ENCODE data around the gene SCN4B. TPM values are rescaled to one million over a fixed set of nuclear protein-coding genes. Genes with fewer than 3 reads are reported as not detected.
A peak's percentile ranks its signal among the peaks of the same experiment; 100 is the strongest.

The SCN4B gene
- total RNA-seq, 1 donor from 2014 or later, result 0.07 TPM

DNA sequence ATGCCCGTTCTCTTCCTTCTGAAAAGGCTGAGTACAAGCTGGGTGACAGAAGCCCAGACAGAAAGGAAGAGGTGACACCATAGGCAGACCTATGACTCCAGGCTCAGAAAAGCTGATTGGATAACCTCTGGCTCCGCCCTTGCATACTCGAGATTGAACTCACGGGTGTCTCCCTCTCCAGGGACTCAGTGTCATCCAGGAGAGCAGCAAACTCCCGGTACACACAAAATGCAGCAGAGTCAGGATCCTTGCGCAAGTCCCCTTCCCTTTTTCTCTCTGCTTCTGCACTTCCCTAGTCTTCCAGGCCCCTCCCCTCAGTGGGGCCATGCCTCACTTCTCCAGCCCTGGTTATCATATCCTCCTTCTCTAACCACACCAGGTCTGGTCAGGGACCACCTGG is 9.8 kb downstream of the SCN4B start:
- peak; percentile 74 for DNase-seq
- Mint-ChIP-seq H3K36me3 (ENCODE audit: low read depth) (no peaks in the 10 kb centered on the region), H3K27me3 (peaks cover 68% of the 10 kb centered on the region), H3K4me1 (peaks cover 19% of the 10 kb centered on the region), H3K9me3 (no peaks in the 10 kb centered on the region), H3K4me3 (peak overlapping the region; percentile 36), H3K27ac (no peak overlapping the region)
- intact Hi-C loops (cut with micrococcal nuclease), result no loop called here

DNA sequence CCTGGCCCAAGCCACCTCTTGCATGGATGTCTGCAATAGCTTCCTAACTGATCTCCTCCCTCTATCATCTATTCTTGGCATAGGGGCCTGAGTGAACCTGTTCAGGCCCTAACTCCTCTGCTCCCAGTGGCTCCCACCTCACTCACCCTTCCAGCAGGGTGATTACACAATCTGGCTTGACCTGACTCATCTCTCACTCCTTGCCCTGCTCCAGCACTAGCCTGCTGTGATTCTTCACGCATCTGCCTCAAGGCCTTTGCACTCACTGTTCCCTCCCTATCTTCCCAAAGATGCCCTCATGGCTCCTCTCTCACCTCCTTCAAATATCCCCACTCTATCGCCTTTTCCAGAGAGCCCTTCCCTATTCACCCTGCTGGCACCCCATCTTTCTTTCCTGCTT is 10.5 kb downstream of the SCN4B start:
- peaks cover 17% of the 10 kb centered on the region for H3K4me1 Mint-ChIP-seq
- H3K9me3 Mint-ChIP-seq, result no peaks in the 10 kb centered on the region
- no peak overlapping the region for H3K27ac Mint-ChIP-seq
- peaks cover 66% of the 10 kb centered on the region for H3K27me3 Mint-ChIP-seq
- intact Hi-C loops (cut with micrococcal nuclease), result no loop called here
- H3K36me3 Mint-ChIP-seq (ENCODE audit: low read depth), result no peaks in the 10 kb centered on the region
- no peak overlapping the region for H3K4me3 Mint-ChIP-seq
- no peak for DNase-seq

DNA sequence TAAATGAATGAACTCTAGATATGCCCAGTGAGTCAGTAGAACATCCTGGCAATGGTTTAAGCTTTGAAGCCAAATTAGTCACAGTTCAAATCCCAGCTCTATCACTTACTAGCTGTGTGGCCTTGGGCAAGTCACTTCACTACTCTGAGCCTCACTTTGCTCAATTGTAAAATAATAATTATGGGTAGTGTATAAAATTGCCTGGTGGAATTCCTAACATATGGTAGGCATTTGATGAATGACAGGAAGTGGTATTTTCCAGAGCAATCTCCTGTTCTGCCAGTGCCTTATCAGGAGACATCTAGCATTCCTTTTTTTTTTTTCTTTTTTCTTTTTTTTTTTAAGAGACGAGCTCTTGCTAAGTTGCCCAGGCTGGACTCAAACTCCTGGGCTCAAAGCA is 13.0 kb downstream of the SCN4B start:
- Mint-ChIP-seq H3K36me3 (ENCODE audit: low read depth) (no peaks in the 10 kb centered on the region), H3K4me3 (no peak overlapping the region), H3K9me3 (no peaks in the 10 kb centered on the region), H3K27ac (no peak overlapping the region), H3K27me3 (peaks cover 59% of the 10 kb centered on the region), H3K4me1 (peaks cover 6% of the 10 kb centered on the region)
- no peak for DNase-seq
- intact Hi-C loops (cut with micrococcal nuclease), result no loop called here

- no peak overlapping the region for H3K4me3 Mint-ChIP-seq
- H3K27me3 Mint-ChIP-seq, result peaks cover 54% of the 10 kb centered on the region
- intact Hi-C loops (cut with micrococcal nuclease), result no loop called here
- H3K27ac Mint-ChIP-seq, result no peak overlapping the region
- no peaks in the 10 kb centered on the region for H3K9me3 Mint-ChIP-seq
- DNase-seq, result no peak
- no peaks in the 10 kb centered on the region for H3K36me3 Mint-ChIP-seq (ENCODE audit: low read depth)
- H3K4me1 Mint-ChIP-seq, result peaks cover 6% of the 10 kb centered on the region
Measured at GRCh38 chr11:118138839-118139420, 13.7 kb downstream of the SCN4B start.

GRCh38 chr11:118136801-118137200 is 15.8 kb downstream of the SCN4B start:
- H3K9me3 Mint-ChIP-seq, result no peaks in the 10 kb centered on the region
- DNase-seq, result no peak
- intact Hi-C loops (cut with micrococcal nuclease), result no loop called here
- no peaks in the 10 kb centered on the region for H3K36me3 Mint-ChIP-seq (ENCODE audit: low read depth)
- no peak overlapping the region for H3K4me3 Mint-ChIP-seq
- H3K27ac Mint-ChIP-seq, result no peak overlapping the region
- H3K27me3 Mint-ChIP-seq, result peaks cover 35% of the 10 kb centered on the region
- no peaks in the 10 kb centered on the region for H3K4me1 Mint-ChIP-seq

- Mint-ChIP-seq H3K27ac (no peak overlapping the region), H3K27me3 (peaks cover 32% of the 10 kb centered on the region), H3K4me1 (no peaks in the 10 kb centered on the region), H3K36me3 (ENCODE audit: low read depth) (no peaks in the 10 kb centered on the region), H3K4me3 (no peak overlapping the region), H3K9me3 (no peaks in the 10 kb centered on the region)
- no peak for DNase-seq
- intact Hi-C loops (cut with micrococcal nuclease), result no loop called here
Measured at GRCh38 chr11:118136341-118136740, 16.3 kb downstream of the SCN4B start.

DNA sequence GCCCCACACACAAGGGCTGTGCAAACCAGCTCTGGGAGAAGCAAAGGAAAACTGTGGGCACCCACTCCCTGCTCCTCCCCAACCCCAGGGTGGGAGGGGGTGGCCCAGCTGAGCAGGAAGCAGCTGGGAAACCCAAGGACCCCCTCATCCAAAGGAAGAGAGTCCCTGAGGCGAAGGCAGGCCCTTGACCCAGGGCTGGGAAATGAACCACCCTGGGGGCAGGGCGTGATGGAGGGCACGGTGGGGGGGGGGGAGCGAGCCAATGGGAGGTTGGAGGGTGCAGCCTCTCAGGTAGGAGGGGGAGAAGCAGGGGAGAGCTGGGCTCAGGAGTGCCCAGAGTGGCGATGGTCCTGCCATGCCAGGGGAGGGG is 16.8 kb downstream of the SCN4B start:
- no peak overlapping the region for H3K27ac Mint-ChIP-seq
- H3K4me3 Mint-ChIP-seq, result no peak overlapping the region
- H3K27me3 Mint-ChIP-seq, result peaks cover 33% of the 10 kb centered on the region
- no peaks in the 10 kb centered on the region for H3K9me3 Mint-ChIP-seq
- no peak for DNase-seq
- H3K4me1 Mint-ChIP-seq, result no peaks in the 10 kb centered on the region
- no peaks in the 10 kb centered on the region for H3K36me3 Mint-ChIP-seq (ENCODE audit: low read depth)
- intact Hi-C loops (cut with micrococcal nuclease), result no loop called here

DNA sequence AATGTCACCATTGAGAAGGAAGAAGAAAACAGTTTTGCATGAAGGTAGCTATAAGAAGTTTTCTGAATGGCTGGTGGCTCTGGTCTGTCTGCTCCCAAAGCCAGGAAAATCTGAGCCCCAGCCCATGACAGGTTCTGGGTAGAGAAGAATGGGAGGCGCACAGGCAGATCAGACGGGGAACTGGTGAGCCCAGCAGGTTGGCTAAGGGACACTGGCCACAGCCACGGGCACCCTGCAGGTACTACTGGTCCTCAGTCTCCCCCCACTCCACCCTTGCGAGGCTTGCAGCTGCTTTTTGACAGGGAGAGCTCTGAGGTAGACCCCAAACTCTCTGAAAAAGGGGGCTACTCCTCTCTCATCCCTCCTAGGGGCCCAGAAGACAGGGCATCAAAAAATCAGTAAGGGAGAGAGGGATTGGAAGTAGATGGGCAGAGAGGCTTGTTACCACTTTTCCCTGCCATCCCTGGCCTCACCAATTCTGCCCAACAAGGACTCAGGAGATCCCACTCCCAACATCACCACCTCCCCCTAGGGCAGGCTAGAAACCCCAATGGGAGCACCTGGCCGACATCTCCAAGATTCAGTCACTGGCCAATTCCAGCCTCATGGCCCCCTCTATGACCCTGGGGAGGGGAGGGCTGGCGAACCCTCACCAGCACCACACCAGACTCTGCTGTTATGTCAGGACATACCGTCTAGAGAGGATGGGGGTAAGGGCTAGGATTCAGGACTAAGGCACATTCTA is 17.4 kb downstream of the SCN4B start:
- Mint-ChIP-seq H3K4me1 (no peaks in the 10 kb centered on the region), H3K27me3 (peaks cover 28% of the 10 kb centered on the region), H3K27ac (no peak overlapping the region), H3K4me3 (no peak overlapping the region), H3K9me3 (no peaks in the 10 kb centered on the region), H3K36me3 (ENCODE audit: low read depth) (no peaks in the 10 kb centered on the region)
- intact Hi-C loops (cut with micrococcal nuclease), result no loop called here
- no peak for DNase-seq

GRCh38 chr11:118133816-118134215 is 18.8 kb downstream of the SCN4B start:
- H3K9me3 Mint-ChIP-seq, result no peaks in the 10 kb centered on the region
- no peak overlapping the region for H3K27ac Mint-ChIP-seq
- no peaks in the 10 kb centered on the region for H3K4me1 Mint-ChIP-seq
- no peak overlapping the region for H3K4me3 Mint-ChIP-seq
- peaks cover 21% of the 10 kb centered on the region for H3K27me3 Mint-ChIP-seq
- no peak for DNase-seq
- no peaks in the 10 kb centered on the region for H3K36me3 Mint-ChIP-seq (ENCODE audit: low read depth)
- intact Hi-C loops (cut with micrococcal nuclease), result no loop called here

GRCh38 chr11:118132385-118133151 is 20.1 kb downstream of the SCN4B start:
- no peak for DNase-seq
- no peak overlapping the region for H3K27ac Mint-ChIP-seq
- H3K36me3 Mint-ChIP-seq (ENCODE audit: low read depth), result no peaks in the 10 kb centered on the region
- no peak overlapping the region for H3K4me3 Mint-ChIP-seq
- no peaks in the 10 kb centered on the region for H3K4me1 Mint-ChIP-seq
- intact Hi-C loops (cut with micrococcal nuclease), result no loop called here
- H3K27me3 Mint-ChIP-seq, result peaks cover 15% of the 10 kb centered on the region
- no peaks in the 10 kb centered on the region for H3K9me3 Mint-ChIP-seq

GRCh38 chr11:118129471-118130172 is 23.0 kb downstream of the SCN4B start:
- Mint-ChIP-seq H3K27ac (no peak overlapping the region), H3K4me1 (peaks cover 2% of the 10 kb centered on the region), H3K36me3 (ENCODE audit: low read depth) (no peaks in the 10 kb centered on the region), H3K9me3 (no peaks in the 10 kb centered on the region), H3K27me3 (peaks cover 10% of the 10 kb centered on the region), H3K4me3 (no peak overlapping the region)
- no peak for DNase-seq
- intact Hi-C loops (cut with micrococcal nuclease), result no loop called here

DNA sequence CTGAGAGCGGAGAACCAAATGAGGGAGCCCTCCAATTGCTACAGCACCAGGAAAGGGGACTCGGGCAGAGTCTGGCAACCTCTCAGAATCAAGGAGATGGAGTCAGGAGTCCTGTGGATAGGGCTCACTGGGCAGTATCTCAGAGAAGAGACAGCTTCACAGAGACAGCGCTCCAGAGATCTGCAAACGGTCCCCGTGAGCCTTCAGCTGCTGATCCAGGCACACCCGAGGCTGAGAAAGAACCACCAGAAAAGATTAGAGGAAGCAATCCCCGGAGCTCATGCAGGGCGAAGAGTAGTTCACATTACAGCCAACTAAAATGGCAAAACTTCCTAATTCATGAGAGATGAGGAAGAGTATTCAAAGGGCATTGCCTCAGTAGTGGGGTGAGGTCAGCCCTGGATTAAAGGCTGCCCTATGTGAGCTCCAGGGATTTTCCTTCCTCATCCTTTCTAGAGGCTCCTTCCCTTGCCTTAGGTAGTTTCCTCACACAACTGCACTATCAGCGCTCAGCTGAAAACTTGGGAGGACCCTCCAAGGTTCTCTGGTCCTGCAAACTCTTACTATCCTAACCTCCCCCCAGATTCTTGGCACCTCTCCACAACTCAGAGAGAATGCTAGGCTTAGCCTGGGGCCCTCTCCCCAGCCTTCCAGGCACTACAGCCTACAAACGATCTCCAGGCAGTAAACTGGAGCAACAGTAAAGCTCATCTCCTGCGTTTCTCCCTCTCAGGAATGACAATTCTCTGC is 23.7 kb downstream of the SCN4B start:
- no peak for DNase-seq
- H3K27me3 Mint-ChIP-seq, result peaks cover 9% of the 10 kb centered on the region
- H3K4me1 Mint-ChIP-seq, result peaks cover 2% of the 10 kb centered on the region
- no peak overlapping the region for H3K4me3 Mint-ChIP-seq
- no peaks in the 10 kb centered on the region for H3K36me3 Mint-ChIP-seq (ENCODE audit: low read depth)
- H3K27ac Mint-ChIP-seq, result no peak overlapping the region
- no peaks in the 10 kb centered on the region for H3K9me3 Mint-ChIP-seq
- intact Hi-C loops (cut with micrococcal nuclease), result no loop called here

DNA sequence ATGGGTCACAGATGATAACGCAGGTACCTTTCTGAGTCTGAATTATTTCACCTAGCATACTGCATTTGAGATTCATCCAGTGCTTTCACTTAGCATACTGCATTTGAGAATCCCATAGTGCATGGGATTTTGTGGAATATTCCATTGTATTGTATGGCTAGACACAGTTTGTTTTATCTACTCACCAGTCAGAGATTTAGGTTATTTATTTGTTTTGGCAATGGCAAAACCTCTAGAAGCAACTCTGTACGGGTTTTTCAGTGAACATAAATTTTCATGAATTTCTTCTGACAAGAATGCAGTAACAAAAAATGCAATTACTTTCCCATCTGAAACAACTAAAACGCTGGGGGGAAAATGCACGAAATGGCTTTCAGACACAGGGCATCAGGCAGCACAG is 24.3 kb downstream of the SCN4B start:
- DNase-seq, result no peak
- H3K27ac Mint-ChIP-seq, result no peak overlapping the region
- H3K4me3 Mint-ChIP-seq, result no peak overlapping the region
- intact Hi-C loops (cut with micrococcal nuclease), result no loop called here
- H3K36me3 Mint-ChIP-seq (ENCODE audit: low read depth), result no peaks in the 10 kb centered on the region
- H3K9me3 Mint-ChIP-seq, result no peaks in the 10 kb centered on the region
- H3K4me1 Mint-ChIP-seq, result peaks cover 2% of the 10 kb centered on the region
- H3K27me3 Mint-ChIP-seq, result peaks cover 9% of the 10 kb centered on the region

Data from activated CD4-positive, alpha-beta T cell treated with anti-CD3 and anti-CD28 coated beads, Interleukin-2, amount 10 ng/mL, durations not matched to agents 24 days and 14 days (primary cell).